GM10248 (cell line): ENCODE results near the gene PEAK1.

Experiments used
- CTCF ChIA-PET: fragments of 300-600 bp; sonication (Branson Sonifier 250); formaldehyde crosslinking; extraction: SDS; loops from one replicate; lab custom pipeline; 2021; ENCODE audit warnings: antibody characterized with exemption; lab: Yijun Ruan, JAX
- POLR2A ChIA-PET: fragments of 350-650 bp; sonication (Branson Sonifier 250); formaldehyde crosslinking; extraction: SDS; loops from one replicate; lab custom pipeline; 2020; ENCODE audit warnings: antibody characterized with exemption; lab: Yijun Ruan, JAX
- DNase-seq: peaks from one replicate; pipeline ENCODE4 v3.0.0; 2012; ENCODE audit errors: extremely low spot score
- TF ChIP-seq, protein P1 (sequence below): IDR thresholded peaks from 2 replicates; pipeline ENCODE4 v1.5.1; 2012; ENCODE audit warnings: mild to moderate bottlenecking, low read depth; ENCODE audit errors: extremely low read depth, missing control alignments, control extremely low read depth

PEAK1 gene

DNA sequence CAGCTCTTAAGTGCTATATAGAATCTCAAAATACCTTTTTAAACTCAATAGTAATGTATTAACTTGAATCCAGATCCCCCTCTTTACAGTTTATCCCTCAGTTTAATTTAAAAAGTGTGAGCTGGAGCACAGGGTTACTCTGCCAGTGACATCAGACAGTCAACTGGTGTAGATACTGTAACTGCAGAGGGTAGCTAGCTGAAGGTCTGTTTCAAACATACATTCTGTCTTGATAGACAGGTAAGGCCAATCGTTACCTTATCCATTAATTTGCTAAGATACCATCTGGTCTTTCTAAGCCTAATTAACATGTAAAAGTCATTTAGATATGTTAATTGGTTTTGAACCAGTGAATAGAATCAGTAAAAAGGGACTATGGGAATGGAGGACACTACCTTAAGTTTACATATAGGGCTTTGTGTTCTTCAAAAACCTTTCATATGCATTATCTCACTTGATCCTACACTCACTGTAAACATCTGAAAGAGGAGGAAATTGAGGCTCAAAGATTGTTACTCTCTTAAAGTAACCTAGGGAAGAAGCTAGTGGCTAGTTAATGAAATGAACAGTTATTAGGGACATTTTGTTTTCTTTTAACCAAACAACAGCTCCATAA is 289.5 kb downstream of the PEAK1 start:
- ChIA-PET POLR2A (no interaction called here), CTCF (interaction anchor here (0.7 to 3.1 kb wide), 8 partner anchors 9 to 413 kb away, joined by 3 to 17 read pairs (median 4); no protein-coding TSS in a partner anchor)
- no peak for DNase-seq
- TF ChIP-seq, protein P1, sequence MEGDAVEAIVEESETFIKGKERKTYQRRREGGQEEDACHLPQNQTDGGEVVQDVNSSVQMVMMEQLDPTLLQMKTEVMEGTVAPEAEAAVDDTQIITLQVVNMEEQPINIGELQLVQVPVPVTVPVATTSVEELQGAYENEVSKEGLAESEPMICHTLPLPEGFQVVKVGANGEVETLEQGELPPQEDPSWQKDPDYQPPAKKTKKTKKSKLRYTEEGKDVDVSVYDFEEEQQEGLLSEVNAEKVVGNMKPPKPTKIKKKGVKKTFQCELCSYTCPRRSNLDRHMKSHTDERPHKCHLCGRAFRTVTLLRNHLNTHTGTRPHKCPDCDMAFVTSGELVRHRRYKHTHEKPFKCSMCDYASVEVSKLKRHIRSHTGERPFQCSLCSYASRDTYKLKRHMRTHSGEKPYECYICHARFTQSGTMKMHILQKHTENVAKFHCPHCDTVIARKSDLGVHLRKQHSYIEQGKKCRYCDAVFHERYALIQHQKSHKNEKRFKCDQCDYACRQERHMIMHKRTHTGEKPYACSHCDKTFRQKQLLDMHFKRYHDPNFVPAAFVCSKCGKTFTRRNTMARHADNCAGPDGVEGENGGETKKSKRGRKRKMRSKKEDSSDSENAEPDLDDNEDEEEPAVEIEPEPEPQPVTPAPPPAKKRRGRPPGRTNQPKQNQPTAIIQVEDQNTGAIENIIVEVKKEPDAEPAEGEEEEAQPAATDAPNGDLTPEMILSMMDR: no peak

DNA sequence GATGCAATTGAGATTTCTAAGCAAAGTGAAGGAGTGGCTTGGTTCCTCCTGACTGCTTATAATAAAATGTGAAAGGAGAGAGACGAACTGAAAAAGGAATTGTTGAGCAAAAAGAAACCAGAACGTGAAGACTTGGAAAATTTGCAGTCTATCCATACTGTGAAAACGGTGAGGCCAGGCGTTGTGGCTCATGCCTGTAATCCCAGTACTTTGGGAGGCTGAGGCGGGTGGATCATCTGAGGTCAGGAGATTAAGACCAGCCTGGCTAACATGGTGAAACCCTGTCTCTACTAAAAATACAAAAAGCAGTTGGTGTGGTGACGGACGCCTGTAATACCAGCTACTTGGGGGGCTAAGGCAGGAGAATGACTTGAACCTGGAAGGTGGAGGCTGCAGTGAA is 292.3 kb downstream of the PEAK1 start:
- TF ChIP-seq, protein P1: no peak
- DNase-seq: no peak
- POLR2A ChIA-PET: no interaction called here
- CTCF ChIA-PET: interaction anchor here (0.8 to 4.8 kb wide), 2 partner anchors 41 to 416 kb away, joined by 3 to 32 read pairs; no protein-coding TSS in a partner anchor

DNA sequence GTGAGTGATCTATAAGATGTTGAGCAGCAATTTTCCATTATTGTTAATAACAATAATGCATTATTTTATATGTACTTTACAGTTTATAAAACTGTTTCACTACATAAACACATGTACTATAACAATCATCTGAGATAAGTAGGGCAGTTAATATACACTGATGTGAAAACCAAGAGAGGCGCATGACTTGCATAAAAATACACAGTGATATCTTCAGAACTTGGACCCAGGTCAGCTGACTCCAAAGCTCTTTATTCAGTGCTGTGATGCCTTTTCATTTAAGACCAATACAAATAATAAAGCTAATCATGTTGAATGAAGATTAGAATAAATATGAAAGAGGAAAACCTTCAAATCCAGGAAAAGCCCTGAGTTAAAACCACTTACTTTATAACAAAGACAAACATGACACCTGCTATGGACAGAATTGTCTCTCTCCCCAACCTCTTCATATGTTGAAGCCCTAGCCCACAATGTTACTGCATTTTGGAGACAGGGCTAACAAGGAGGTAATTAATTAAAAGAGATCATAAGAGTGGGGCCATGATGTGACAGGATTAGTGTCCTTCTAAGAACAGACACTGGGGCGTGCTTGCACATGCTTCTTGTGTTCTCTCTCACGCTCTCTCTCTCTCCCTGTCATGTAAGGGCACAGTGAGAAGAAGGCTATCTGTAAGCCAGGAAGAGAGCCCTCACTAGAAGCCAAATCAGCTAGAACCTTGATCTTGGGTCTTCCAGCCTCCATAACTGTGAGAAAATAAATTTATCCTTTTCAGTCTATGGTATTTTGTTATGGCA is 293.2 kb downstream of the PEAK1 start:
- POLR2A ChIA-PET: no interaction called here
- DNase-seq: no peak
- TF ChIP-seq, protein P1: no peak
- CTCF ChIA-PET: interaction anchor here (1.0 to 4.8 kb wide), 6 partner anchors 14 to 417 kb away, joined by 3 to 32 read pairs (median 4); no protein-coding TSS in a partner anchor

DNA sequence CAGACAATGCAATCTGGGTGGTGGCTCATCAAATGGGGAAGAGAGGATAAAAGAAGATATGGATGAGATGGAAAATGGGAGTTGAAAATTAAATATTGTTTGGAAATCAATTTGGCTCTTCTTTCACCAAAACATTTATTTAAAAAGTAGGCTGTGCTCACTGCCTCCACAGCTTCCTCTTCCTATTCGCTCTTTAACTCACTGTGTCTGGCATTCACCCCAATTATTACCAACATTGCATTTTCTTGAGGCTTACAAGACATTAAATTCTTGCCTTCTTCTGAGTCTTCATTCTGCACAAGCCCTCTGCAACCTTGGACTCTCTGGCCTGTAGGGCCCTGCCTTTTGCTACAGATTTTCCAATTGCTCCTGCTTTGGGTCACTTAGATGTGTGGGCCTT is 296.1 kb downstream of the PEAK1 start:
- no peak for DNase-seq
- TF ChIP-seq, protein P1: no peak
- ChIA-PET POLR2A (no interaction called here), CTCF (interaction anchor here (4.8 kb wide), 1 partner anchor 420 kb away, joined by 32 read pairs; no protein-coding TSS in a partner anchor)

DNA sequence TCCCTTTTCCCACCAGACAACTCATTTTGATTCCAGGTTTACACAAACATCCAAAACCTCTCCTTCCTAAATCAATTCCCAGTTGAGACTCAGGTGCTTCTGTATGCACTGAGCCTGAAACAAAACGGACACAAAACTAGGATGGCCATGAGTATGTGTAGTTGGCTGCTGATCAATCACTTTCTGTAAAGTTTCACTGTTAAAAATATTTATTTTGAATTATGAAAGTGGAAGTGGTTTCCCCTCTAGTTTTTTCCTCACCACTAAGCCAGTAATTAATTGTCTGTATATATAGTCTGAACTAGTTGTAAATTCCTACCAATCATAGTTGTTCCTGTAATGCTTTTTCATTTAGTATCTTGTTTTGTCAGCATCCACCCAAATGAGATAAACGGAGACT is 297.3 kb downstream of the PEAK1 start:
- no peak for DNase-seq
- ChIA-PET POLR2A (no interaction called here), CTCF (interaction anchor here (1.0 to 6.8 kb wide), 4 partner anchors 10 to 421 kb away, joined by 3 to 102 read pairs (median 36); no protein-coding TSS in a partner anchor)
- TF ChIP-seq, protein P1: no peak

DNA sequence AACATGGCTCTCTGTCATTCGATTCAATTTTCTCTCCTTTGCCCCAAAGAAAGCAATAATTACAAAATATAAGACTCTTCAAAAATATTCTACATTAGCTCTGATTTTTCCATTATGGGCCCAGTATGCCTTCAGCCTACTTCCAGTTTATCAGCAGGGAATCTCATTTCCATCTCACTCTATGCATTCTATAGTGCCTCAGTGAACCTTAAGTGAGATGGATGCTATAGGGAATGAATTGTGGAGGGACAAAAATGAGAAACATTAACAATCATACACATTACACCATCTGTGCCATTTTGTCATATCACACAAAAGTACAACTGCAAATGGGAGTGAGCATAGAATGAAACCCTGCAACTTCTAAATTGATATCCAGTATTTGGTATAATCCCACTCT is 298.3 kb downstream of the PEAK1 start:
- CTCF ChIA-PET: interaction anchor here (1.0 to 6.8 kb wide), 6 partner anchors 11 to 422 kb away, joined by 3 to 102 read pairs (median 24); no protein-coding TSS in a partner anchor

More for the DNA sequence above, 298.3 kb downstream of the PEAK1 start:
- POLR2A ChIA-PET: no interaction called here
- TF ChIP-seq, protein P1: no peak
- no peak for DNase-seq
